ENCODE data around the gene NTM.

The NTM gene

GRCh38 chr11:131425285-131425684, 54.9 kb downstream of the NTM start:
- FAIRE-seq (no peak), DNase-seq (ENCODE audit: insufficient read length) (no peak)
- TF ChIP-seq POLR2AphosphoS5 (IDR thresholded peaks at IDR 0.05; ENCODE audit: low read depth, low read length), result no peak
- no peak for TF ChIP-seq POLR2A (IDR thresholded peaks at IDR 0.05; ENCODE audit: low read depth, low read length)
- no peak for TF ChIP-seq TAF1 (IDR thresholded peaks at IDR 0.05; ENCODE audit: borderline replicate concordance, low read depth, low read length)

GRCh38 chr11:131428853-131429252, 58.4 kb downstream of the NTM start:
- no peak for FAIRE-seq
- TF ChIP-seq TAF1 (IDR thresholded peaks at IDR 0.05; ENCODE audit: borderline replicate concordance, low read depth, low read length), result no peak
- TF ChIP-seq POLR2AphosphoS5 (IDR thresholded peaks at IDR 0.05; ENCODE audit: low read depth, low read length), result no peak
- no peak for TF ChIP-seq POLR2A (IDR thresholded peaks at IDR 0.05; ENCODE audit: low read depth, low read length)
- no peak for DNase-seq (ENCODE audit: insufficient read length)

GRCh38 chr11:131430473-131431208, 60.2 kb downstream of the NTM start:
- TF ChIP-seq POLR2AphosphoS5 (IDR thresholded peaks at IDR 0.05; ENCODE audit: low read depth, low read length), result no peak
- no peak for TF ChIP-seq TAF1 (IDR thresholded peaks at IDR 0.05; ENCODE audit: borderline replicate concordance, low read depth, low read length)
- TF ChIP-seq POLR2A (IDR thresholded peaks at IDR 0.05; ENCODE audit: low read depth, low read length), result no peak
- FAIRE-seq (no peak), DNase-seq (ENCODE audit: insufficient read length) (no peak)

GRCh38 chr11:131441051-131441810, 70.8 kb downstream of the NTM start:
- TF ChIP-seq POLR2A (IDR thresholded peaks at IDR 0.05; ENCODE audit: low read depth, low read length) (no peak), POLR2AphosphoS5 (IDR thresholded peaks at IDR 0.05; ENCODE audit: low read depth, low read length) (no peak), TAF1 (IDR thresholded peaks at IDR 0.05; ENCODE audit: borderline replicate concordance, low read depth, low read length) (no peak)
- no peak for DNase-seq (ENCODE audit: insufficient read length)
- no peak for FAIRE-seq

- DNase-seq (ENCODE audit: insufficient read length) (no peak), FAIRE-seq (no peak)
- TF ChIP-seq POLR2AphosphoS5 (IDR thresholded peaks at IDR 0.05; ENCODE audit: low read depth, low read length), result no peak
- TF ChIP-seq POLR2A (IDR thresholded peaks at IDR 0.05; ENCODE audit: low read depth, low read length), result no peak
- TF ChIP-seq TAF1 (IDR thresholded peaks at IDR 0.05; ENCODE audit: borderline replicate concordance, low read depth, low read length), result no peak
These were observed 76.3 kb downstream of the NTM start for GRCh38 chr11:131446590-131447275.

- TF ChIP-seq POLR2A (IDR thresholded peaks at IDR 0.05; ENCODE audit: low read depth, low read length) (no peak), TAF1 (IDR thresholded peaks at IDR 0.05; ENCODE audit: borderline replicate concordance, low read depth, low read length) (no peak), POLR2AphosphoS5 (IDR thresholded peaks at IDR 0.05; ENCODE audit: low read depth, low read length) (no peak)
- no peak for DNase-seq (ENCODE audit: insufficient read length)
- no peak for FAIRE-seq
These were observed 76.9 kb downstream of the NTM start for GRCh38 chr11:131447277-131447815.

GRCh38 chr11:131447898-131448297, 77.5 kb downstream of the NTM start:
- TF ChIP-seq POLR2AphosphoS5 (IDR thresholded peaks at IDR 0.05; ENCODE audit: low read depth, low read length) (no peak), TAF1 (IDR thresholded peaks at IDR 0.05; ENCODE audit: borderline replicate concordance, low read depth, low read length) (no peak), POLR2A (IDR thresholded peaks at IDR 0.05; ENCODE audit: low read depth, low read length) (no peak)
- no peak for DNase-seq (ENCODE audit: insufficient read length)
- no peak for FAIRE-seq

GRCh38 chr11:131449036-131450019, 78.9 kb downstream of the NTM start:
- DNase-seq (ENCODE audit: insufficient read length) (no peak), FAIRE-seq (no peak)
- TF ChIP-seq TAF1 (IDR thresholded peaks at IDR 0.05; ENCODE audit: borderline replicate concordance, low read depth, low read length) (no peak), POLR2A (IDR thresholded peaks at IDR 0.05; ENCODE audit: low read depth, low read length) (no peak), POLR2AphosphoS5 (IDR thresholded peaks at IDR 0.05; ENCODE audit: low read depth, low read length) (no peak)

GRCh38 chr11:131454490-131454889, 84.1 kb downstream of the NTM start:
- no peak for TF ChIP-seq TAF1 (IDR thresholded peaks at IDR 0.05; ENCODE audit: borderline replicate concordance, low read depth, low read length)
- no peak for TF ChIP-seq POLR2AphosphoS5 (IDR thresholded peaks at IDR 0.05; ENCODE audit: low read depth, low read length)
- no peak for TF ChIP-seq POLR2A (IDR thresholded peaks at IDR 0.05; ENCODE audit: low read depth, low read length)
- no peak for FAIRE-seq
- DNase-seq (ENCODE audit: insufficient read length), result no peak

GRCh38 chr11:131454989-131455388, 84.6 kb downstream of the NTM start:
- DNase-seq (ENCODE audit: insufficient read length) (no peak), FAIRE-seq (no peak)
- no peak for TF ChIP-seq POLR2A (IDR thresholded peaks at IDR 0.05; ENCODE audit: low read depth, low read length)
- TF ChIP-seq TAF1 (IDR thresholded peaks at IDR 0.05; ENCODE audit: borderline replicate concordance, low read depth, low read length), result no peak
- TF ChIP-seq POLR2AphosphoS5 (IDR thresholded peaks at IDR 0.05; ENCODE audit: low read depth, low read length), result no peak

Measured in GM12892 (cell line).